KOPT-K1 (cell line): Measurements from ENCODE around the gene SLC13A5.

ENCODE experiments used
- H3K27ac ChIP-seq: fragments of 200-600 bp; sonication (generic); 2 replicates; pipeline ENCODE4 v1.5.1; 2016; ENCODE audit warnings: antibody characterized with exemption, mild to moderate bottlenecking, low read depth, low read length; ENCODE audit not compliant: poor library complexity, severe bottlenecking
- H3K36me3 ChIP-seq: fragments of 200-600 bp; sonication (generic); 2 replicates; pipeline ENCODE4 v1.5.1; 2017; ENCODE audit warnings: antibody characterized with exemption, mild to moderate bottlenecking, low read length, moderate library complexity; ENCODE audit not compliant: insufficient read depth
- H3K9me3 ChIP-seq: fragments of 200-600 bp; sonication (generic); 2 replicates; pipeline ENCODE4 v1.5.1; 2017; ENCODE audit warnings: antibody characterized with exemption, low read length, mild to moderate bottlenecking; ENCODE audit not compliant: insufficient read depth, poor library complexity, severe bottlenecking

The SLC13A5 gene

GRCh38 chr17:6682339-6682738 is 30.8 kb downstream of the SLC13A5 start:
- no peaks in the 10 kb centered on the region for H3K36me3 ChIP-seq
- H3K9me3 ChIP-seq, result no peaks in the 10 kb centered on the region
- H3K27ac ChIP-seq, result no peak overlapping the region

DNA sequence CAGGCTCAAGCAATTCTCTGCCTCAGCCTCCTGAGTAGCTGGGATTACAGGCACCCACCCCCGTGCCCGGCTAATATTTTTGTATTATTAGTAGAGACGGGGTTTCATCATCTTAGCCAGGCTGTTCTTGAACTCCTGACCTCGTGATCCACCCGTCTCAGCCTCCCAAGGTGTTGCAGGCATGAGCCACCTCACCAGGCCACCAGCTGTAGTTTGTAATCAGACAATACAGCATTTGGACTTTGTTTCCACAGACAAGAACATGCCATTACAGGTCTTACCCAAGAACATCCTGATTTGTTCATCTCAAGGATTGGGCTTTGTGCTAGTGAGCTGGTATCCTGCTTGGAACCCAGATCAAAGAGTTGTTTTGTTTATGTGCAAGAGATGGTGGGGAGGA is 31.5 kb downstream of the SLC13A5 start:
- no peaks in the 10 kb centered on the region for H3K36me3 ChIP-seq
- H3K9me3 ChIP-seq, result no peaks in the 10 kb centered on the region
- H3K27ac ChIP-seq, result no peak overlapping the region

- no peaks in the 10 kb centered on the region for H3K9me3 ChIP-seq
These were observed 32.0 kb downstream of the SLC13A5 start for GRCh38 chr17:6681176-6681575.

DNA sequence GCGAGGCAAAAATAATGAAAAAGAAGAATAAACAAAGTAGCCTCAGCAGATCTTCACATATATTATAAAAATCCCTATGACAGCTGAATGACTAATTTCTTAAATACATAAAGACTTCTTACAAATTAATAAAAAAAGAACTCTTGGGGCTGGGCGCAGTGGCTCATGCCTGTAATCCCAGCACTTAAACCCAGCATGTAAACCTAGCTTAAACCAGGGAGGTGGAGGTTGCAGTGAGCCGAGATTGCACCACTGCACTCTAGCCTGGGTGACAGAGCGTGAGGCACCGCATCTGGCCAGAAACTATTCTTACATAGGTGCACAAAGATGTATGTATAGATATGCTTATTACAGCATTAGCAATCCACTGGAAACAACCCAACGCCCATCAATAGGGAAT is 33.9 kb downstream of the SLC13A5 start:
- no peak overlapping the region for H3K27ac ChIP-seq
- no peaks in the 10 kb centered on the region for H3K36me3 ChIP-seq
- H3K9me3 ChIP-seq, result no peaks in the 10 kb centered on the region

More at GRCh38 chr17:6681176-6681575, 32.0 kb downstream of the SLC13A5 start:
- no peaks in the 10 kb centered on the region for H3K36me3 ChIP-seq
- no peak overlapping the region for H3K27ac ChIP-seq

DNA sequence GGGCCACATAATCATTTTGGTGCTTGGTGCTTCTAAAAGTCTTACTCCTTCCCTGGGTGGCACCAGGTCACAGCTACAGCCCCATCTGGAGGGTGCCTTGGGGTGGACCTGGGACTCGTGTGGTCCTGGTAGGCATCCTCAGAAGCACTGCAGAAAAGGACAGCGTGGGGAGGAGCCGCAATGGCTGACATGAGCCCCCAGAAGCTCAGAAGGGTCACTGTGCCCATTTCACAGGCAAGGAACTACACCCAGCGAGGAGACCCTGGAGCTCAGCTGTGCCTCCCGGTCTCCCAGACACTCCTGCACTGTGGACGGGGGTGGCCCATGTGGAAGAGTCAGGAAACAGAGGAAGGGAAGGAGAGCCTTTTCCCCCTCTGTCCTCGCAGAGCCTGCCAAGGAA is 35.2 kb downstream of the SLC13A5 start:
- Histone ChIP-seq H3K36me3 (no peaks in the 10 kb centered on the region), H3K27ac (no peak overlapping the region)

DNA sequence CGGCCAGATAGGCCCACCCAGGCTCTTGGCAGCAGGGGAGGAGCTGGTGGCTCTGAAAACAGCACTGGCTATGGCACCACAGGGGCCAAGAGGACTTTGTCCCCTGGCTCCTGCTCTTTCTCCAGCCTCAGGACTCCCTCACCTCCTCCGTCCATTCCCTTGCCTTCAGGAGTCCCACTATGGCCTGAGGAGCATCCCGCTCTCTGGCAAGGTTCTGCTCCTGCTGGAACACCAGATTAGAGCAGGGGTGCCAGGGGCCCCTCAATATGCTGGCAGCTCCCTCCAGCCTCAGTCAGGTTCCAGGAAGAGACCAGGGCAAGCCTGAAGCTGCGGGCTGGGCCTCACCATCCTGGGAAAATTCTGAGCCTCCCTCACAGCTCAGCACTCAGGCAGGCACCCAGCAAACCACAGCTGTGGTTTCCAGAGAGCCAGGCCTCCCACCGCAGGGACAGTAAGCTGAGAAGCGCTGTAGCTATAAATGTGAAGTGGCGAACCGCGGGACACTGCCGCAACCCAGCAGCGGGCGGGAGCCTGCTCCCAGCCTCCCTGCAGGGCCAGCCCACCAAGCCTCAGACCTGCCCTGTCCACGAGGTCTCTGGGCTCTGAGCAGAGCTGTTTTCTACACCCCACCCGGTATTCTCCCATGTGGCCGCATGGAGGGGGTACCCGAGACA is 35.9 kb downstream of the SLC13A5 start:
- H3K36me3 ChIP-seq, result no peaks in the 10 kb centered on the region
- H3K27ac ChIP-seq, result no peak overlapping the region
- H3K9me3 ChIP-seq, result no peaks in the 10 kb centered on the region

More for the DNA sequence above, 35.2 kb downstream of the SLC13A5 start:
- no peaks in the 10 kb centered on the region for H3K9me3 ChIP-seq

DNA sequence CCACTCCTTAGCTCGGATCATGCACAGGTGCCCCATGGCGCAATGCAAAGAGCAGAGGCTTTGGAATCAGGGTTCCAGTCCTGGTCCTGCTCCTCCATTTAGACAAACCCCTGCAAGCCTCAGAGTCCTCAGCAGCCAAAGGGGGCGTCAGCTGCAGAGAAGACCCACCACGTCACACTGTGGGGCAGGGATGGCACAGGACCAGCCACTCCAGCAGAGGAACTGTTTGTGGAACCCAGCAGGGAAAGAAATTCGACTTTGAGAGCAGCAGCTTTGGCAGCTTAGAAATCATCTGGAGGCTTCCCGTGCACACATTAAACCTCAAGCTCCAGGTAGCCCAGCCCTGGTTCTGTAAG is 36.4 kb downstream of the SLC13A5 start:
- no peaks in the 10 kb centered on the region for H3K9me3 ChIP-seq
- H3K36me3 ChIP-seq, result no peaks in the 10 kb centered on the region
- H3K27ac ChIP-seq, result no peak overlapping the region

GRCh38 chr17:6675201-6675825 is 37.9 kb downstream of the SLC13A5 start:
- no peak overlapping the region for H3K27ac ChIP-seq

DNA sequence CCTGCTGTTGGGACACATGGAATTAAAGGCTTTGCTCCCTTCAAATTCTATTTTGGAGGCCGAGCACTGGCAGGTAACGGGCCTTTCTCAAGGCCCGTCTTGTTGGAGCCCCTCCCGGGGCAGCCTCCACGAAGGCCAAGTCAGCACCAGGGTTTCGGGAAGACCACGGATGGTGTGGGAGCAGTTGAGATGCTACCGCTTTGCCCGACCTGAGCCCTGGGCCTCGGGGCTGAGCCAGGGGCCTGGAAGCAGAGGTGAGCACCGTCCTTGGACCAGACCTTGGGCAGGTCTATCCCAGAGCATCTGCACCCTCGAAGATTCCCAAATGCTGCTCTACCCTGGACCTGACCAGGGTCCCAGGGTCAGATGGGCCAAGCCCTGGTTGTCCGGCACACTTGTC is 38.6 kb downstream of the SLC13A5 start:
- no peaks in the 10 kb centered on the region for H3K36me3 ChIP-seq
- H3K27ac ChIP-seq, result no peak overlapping the region
- no peaks in the 10 kb centered on the region for H3K9me3 ChIP-seq

More at GRCh38 chr17:6675201-6675825, 37.9 kb downstream of the SLC13A5 start:
- no peaks in the 10 kb centered on the region for H3K36me3 ChIP-seq
- no peaks in the 10 kb centered on the region for H3K9me3 ChIP-seq

DNA sequence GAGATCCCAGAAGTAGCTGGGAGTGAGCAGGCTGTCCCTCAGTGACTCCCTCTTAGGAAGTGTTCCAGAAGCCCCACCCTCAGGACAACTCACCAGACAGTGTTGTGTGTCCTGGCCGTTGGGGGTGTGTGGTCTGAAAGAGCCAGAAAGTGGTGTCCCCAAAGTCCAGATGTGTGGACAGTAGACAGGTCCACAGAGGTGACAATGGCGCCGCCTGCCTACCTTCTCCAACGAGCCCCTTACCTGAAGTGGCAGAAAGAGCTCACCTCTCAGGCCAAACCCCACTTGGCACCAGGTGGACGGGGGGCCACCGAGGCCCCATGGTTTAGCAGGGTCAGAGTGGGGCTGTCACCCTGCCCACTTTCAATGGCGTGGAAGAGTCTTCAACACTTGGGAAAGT is 41.7 kb downstream of the SLC13A5 start:
- no peaks in the 10 kb centered on the region for H3K36me3 ChIP-seq
- H3K9me3 ChIP-seq, result no peaks in the 10 kb centered on the region
- no peak overlapping the region for H3K27ac ChIP-seq

DNA sequence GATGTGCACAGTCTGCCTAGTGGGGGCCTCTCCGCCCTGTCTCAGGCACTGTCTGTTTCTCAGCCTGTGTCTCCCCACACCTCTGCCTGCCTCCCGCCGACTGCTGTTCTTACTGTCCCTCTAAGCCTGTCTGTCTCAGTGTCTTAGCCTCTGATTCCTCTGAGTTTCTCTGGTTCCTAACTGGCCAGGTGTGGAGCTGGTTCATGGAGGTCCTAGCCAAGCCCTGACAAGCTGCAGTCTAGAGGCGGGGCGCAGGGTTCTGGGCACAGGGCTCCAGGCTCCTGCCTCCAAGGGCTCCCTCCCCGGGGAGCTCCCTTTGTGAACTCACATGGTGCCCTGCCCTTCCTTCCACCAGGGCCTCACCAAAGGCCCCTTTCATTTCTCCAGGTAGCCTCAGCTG is 42.2 kb downstream of the SLC13A5 start:
- Histone ChIP-seq H3K36me3 (no peaks in the 10 kb centered on the region), H3K9me3 (no peaks in the 10 kb centered on the region), H3K27ac (no peak overlapping the region)

DNA sequence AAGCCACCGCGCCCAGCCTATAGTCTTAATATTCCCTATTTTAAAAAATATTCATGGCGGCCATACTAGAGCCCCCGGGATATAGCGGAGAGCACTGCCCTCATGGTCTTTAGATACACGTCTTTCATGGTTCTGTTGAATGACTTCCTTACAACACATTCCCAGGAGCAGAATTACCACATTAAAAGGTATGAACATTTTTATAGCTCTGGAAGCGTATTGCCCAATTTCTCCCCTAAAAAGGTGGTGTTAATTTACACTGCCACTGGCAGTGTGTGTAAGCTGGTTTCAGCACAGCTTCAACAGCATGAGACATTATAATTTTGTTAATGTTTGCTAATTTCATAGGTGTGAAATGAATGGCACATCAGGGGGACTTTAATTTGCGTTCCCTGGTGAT is 42.6 kb downstream of the SLC13A5 start:
- H3K36me3 ChIP-seq, result no peaks in the 10 kb centered on the region
- H3K27ac ChIP-seq, result no peak overlapping the region
- H3K9me3 ChIP-seq, result no peaks in the 10 kb centered on the region

- no peak overlapping the region for H3K27ac ChIP-seq
- no peaks in the 10 kb centered on the region for H3K9me3 ChIP-seq
- H3K36me3 ChIP-seq, result no peaks in the 10 kb centered on the region
These were observed 43.5 kb downstream of the SLC13A5 start for GRCh38 chr17:6669479-6670212.

DNA sequence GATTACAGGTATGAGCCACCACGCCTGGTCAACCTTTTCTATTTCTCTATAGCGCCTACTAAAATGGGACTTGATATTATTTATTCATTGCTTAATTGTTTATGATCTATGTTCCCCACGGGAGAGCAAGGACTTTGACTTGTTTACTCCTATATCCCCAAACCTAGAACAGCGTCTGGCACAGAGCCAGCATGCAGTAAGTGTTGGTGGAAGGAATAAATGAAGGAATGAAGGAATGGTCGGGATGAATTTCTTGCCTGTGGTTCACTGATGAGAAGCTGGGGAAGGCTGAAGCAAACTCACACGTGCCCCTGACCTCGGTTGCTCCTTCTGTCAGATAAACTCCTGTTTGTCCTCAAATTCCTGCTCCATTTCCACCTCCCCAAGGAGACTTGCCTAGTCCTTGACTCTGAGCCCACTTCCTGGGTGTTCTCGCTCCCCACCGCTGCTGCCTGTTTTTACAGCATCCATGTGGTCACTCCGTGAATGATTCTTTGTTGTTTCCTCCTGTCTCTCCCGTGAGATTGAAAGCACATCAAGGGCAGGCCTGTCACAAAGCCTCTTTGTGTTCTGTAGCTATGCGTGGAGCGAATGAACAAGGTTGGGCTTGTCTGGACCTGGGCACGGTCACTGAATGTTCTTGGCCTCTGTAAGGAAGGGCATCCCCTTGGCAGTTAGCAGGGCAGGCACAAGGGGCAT is 44.3 kb downstream of the SLC13A5 start:
- Histone ChIP-seq H3K9me3 (no peaks in the 10 kb centered on the region), H3K27ac (no peak overlapping the region), H3K36me3 (no peaks in the 10 kb centered on the region)

- Histone ChIP-seq H3K36me3 (no peaks in the 10 kb centered on the region), H3K9me3 (no peaks in the 10 kb centered on the region), H3K27ac (no peak overlapping the region)
These were observed 45.0 kb downstream of the SLC13A5 start for GRCh38 chr17:6668219-6668618.
